COLO829 (cell line): Measurements from ENCODE around the gene GEN1.
"Not testable (repeated sequence)": the region's sequence is repeated elsewhere in the genome, so short reads cannot be mapped to it uniquely, and the experiment has no call there.

Experiments
- DNase-seq: peaks from one replicate; pipeline ENCODE4 v3.0.0; 2012; ENCODE audit warnings: low spot score

The GEN1 gene

DNA sequence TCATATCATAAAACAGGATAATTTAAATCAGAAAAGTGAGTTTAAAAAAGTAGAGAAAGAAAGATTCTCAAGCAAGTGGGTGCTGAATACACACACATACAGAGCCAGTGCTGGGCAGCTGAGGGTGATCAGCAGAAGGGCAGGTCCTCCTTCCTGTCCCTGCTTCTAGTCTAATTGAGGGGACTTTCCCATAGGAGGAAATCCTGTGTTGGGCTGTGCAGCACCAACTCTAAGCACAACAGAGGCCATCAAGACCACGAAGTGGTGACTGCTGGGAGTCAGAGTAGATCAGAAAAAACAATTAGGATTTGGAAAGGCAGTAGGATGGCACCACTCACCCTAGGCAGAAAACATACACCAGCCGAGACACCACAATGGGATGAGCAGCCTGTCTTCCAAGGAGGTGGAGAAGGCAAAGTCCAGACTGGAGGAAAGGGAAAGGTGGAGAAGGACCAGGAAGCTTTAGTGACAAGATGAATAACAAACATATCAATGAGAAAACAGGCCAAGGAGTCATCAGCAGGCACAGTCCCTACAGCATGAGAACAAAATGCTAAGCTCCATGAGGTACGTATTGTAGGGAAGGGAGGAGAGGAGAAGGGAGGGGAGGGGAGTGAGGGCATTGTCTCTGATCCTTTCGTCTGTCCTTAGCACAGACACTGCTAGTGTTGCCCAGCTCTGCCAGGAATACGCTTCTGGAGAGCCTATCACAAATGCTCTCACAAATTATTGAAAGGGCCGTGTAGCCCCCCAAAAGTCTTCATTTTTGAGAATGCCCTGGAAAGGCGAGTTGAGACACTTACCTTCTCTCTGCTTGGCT, 45.6 kb downstream of the GEN1 start:
- DNase-seq: no peak

DNA sequence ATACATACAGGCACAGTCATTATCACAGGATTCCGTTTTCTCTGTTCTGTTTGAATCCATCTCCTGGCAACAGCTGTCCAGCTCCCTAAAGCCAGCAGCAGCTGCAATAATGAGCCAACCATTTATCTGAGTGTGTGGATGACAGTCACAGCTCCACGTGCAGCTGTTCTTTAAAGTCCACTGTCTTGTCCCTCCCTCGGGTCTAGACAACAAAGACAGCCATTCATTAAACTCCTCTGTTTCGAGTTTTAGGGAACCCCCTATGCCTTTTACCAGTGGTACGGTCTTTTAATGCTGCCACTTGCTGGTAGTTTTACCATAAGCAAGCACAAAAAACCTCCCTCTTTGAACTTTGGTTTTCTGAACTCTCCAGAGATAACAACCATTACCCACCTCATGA, 46.3 kb downstream of the GEN1 start:
- peak; percentile 82 for DNase-seq

DNA sequence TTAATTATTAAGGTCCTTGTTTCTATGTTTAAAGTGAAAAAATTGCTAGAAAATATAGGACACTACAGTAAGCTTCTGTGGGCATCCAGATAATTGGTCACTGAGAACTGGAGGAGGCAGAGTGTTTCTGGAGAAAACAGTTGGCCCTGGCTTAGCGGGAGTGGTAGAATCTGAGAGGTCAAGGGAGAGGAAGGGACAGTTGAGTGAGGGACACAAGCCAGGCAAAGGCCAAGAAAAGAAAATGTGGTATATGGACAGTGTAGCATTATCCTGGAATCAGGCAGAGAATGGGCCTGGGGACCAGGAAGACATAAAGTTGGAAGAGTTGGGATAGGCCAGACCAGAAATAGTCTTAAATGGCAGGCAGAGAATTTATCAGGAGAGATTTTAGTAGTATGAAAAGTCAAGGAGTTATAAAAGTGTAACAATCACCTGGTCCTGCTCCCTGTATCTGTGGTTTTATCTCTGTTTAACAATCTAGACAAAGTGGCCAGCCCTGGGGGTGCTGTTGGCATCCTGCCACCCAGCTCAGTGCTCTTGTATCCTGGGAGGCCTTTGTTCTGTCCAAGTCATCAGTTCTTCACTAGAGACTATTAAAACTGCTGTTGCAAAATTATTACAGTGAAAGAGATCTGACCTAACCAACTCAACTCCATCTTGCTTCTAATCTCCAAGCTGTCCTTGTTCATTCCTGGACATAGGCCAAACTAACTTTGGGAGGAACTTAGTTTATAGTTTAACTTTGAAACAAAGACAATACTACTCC, 46.9 kb downstream of the GEN1 start:
- DNase-seq: no peak

DNA sequence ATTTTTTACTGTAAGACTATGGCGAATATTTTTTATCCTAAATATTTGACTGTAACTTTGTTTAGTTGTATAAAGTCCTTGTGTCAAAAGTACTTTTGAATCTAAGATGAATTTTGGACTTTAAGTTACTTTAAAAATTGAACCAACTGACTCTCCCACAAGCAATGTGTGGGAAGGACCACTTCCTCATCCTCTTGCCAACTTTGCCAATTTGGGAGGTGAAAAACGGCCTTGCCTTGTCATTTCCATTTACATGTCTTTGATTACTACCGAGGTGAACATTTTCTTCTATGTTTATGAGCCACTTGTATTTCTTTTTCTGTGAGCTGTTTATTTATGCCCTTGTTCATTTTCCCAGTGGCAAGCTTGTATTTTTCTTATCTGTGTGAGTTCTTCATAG, 49.6 kb downstream of the GEN1 start:
- no peak for DNase-seq

DNA sequence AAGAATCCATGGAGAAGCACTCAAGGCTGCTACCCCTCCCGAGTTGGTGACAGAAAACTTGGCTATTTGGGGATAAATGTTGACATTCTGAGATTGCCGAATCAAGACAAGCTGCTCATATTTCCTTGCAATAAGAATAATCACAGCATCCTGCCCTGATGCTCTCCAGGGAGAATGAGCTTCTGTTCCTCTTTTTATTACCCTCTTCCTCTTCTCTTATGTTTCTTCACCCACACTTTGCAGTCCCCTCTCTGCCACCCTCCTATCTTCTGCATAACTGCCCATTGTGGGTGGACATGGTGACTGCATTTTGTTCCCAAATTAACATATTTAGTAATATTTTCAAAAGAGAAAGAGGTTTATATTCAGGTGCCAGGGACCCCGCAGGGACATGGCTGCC, 50.4 kb downstream of the GEN1 start:
- no peak for DNase-seq

DNA sequence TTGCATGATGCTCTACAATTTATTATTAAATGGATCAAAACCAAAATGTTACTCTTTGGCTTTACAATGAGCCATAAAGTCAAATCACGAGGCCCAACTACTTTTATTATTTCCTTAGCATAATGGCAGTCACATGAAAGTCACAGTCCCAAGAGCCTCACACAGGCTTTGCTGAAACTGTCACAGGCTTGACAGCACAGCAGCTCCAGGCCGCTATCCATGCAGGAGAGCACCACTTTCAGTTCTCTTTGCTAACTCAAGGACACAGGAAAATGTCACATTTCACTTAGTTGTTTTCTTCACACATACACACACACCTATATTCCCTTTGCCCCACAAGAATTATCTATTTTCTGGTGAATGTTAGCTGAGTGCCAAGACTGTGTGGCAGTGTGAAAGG, 51.2 kb downstream of the GEN1 start:
- no peak for DNase-seq

DNA sequence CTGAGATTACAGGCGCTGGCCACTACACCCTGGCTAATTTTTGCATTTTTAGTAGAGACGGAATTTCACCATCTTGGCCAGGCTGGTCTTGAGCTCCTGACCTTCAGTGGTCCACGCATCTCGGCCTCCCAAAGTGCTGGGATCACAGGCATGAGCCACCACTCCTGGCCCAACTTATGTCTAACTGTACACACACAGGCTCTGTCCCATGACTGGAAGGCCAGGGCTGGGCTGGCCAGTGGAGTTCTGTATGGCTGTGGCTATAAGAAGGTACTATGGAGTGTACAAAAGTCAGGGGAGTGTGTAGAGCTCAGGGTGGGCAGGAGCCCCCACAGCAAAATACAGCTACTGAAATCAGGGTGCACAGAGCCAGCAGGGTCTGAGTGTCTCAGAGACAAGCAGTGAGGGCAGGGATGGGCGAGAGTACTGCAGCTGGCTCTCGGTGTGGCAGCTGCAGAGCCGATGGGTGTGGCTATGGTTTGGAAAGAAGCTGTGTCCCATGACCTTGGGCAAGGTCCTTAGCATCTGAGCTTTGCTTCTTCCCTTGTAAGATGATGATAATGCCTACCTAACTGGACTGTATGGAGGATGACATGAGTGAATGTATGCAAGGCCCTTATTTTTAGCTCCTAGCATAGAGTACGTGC, 51.9 kb downstream of the GEN1 start:
- DNase-seq: no peak

DNA sequence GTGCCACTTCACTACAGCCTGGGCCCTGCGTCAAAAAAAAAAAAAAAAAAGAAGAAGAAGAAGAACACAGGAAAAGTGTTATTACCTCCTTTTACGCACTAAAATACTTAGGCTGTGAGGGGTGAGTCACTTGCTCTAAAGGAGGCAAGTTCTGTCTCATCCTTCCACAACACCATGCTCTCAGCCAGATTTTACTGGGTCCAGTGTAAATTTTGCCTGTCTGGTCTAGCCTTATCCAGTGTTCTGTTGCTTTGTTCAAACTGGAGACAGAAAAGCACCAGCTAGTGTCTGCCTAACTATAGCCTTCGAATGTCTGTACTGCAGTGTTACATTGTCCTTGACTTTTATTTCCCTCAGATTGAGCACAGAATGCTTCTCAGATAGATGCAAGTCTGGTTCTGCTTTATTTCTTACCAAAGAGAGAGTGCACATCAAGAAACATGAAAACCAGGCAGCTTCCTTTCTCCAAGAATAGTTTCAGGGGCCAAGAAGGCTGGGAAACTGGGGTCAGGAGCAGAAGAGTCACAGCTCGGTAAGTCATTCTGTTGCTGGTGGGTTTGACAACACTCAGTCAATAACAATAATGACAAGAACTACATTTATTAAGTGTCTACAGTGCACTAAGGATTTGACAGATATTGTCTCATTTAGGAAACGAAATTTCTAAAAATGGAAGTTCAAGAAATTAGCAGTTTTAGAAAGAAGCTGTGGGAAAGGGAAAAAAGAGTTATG, 59.2 kb downstream of the GEN1 start:
- no peak for DNase-seq

DNA sequence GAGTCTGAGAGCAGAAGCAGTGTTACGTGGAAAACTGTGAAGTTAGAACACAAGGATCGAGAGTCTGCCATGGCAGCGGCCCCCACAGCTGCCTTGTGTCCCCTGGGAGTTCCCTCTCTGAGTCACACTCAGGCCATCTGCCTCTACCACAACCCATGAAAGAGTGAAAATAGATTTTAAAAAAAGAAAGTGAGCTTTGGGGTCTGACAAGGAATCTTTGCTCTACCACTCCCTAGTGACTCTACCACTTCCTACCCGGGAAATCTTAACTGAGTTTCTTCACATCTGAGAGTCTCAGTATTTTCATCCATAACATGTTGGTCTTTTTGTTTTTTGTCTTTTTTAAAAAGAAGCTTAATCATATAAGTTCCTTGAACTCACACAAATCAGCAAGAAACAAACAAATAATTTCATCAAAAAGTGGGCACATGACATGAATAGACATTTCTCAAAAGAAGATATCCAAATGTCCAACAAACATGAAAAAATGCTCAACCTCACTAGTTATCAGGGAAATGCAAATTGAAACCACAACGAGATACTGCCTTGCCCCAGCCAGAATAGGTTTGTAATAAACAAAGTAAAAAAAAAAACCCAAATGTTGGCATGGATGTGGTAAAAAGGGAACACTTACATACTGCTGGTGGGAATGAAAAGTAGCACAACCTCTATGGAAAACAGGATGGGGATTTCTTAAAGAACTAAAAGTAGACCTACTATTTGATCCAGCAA, 60.0 kb downstream of the GEN1 start:
- DNase-seq: no peak

DNA sequence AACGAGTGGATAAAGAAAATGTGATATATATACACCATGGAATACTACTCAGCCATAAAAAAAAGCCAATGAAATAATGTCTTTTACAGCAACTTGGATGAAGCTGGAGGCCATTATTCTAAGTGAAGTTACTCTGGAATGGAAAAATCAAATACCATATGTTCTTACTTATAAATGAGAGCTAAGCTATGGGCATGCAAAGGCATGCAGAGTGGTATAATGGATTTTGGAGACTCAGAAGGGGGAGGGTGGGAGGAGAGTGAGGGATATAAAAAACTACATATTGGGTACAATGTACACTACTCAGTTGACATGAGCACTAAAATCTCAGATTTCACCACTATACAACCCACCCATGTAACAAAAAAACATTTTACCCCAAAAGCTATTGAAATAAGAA, 60.7 kb downstream of the GEN1 start:
- DNase-seq: no peak

DNA sequence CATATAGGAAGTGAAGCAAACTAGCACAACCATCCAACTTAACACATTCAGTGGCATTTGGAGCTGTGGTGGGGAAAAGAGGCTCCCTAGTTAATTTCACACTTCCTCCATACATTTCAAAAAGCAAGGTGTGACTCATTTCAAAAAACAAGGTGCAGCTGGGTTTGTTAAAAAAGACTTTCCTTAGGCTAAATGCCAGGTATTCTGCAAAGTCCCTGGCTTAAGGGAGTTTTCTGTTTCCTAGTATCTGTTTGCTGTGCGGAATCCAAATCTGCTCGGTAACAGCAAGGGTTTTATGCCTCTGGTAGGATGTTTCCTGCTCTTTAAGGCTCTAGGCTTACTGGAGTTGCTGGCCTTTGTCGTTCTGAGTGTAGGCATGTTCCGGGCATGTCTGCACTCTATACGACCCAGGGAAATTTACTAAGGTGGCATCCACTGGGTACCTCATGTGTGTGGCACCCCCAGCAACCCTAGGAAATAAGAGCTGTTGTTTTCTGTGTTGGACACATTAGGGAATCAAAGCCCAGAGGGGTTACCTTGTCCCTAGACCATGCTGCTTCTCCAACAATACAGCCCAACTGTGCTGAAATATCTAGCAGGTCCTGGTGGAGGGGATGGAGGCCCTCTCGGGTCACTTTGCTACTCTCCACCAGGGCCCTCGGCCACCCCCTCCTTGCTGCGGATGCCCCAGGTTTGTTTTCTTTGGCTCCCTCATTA, 61.7 kb downstream of the GEN1 start:
- DNase-seq: no peak

DNA sequence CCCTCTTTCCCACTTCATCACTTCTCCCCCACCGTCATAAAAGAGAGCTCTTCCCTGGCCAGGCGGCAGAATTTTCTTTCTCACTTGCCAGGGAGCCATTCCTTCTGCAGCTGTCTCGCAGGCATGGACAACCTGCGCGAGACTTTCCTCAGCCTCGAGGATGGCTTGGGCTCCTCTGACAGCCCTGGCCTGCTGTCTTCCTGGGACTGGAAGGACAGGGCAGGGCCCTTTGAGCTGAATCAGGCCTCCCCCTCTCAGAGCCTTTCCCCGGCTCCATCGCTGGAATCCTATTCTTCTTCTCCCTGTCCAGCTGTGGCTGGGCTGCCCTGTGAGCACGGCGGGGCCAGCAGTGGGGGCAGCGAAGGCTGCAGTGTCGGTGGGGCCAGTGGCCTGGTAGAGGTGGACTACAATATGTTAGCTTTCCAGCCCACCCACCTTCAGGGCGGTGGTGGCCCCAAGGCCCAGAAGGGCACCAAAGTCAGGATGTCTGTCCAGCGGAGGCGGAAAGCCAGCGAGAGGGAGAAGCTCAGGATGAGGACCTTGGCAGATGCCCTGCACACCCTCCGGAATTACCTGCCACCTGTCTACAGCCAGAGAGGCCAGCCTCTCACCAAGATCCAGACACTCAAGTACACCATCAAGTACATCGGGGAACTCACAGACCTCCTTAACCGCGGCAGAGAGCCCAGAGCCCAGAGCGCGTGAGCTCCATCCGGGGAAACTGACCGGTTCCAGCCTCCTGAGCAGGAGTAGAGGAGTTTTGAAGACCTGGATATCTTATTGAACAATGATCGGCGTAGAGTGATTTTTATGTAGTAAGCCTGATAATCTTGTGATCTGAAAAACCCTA, 62.7 kb downstream of the GEN1 start, which contains the start of gene MSGN1:
TSS of gene MSGN1 (plus strand) at position 65 of the 850 bp plus-strand sequence. CDS start at position 124, 59 bp downstream.
- no peak for DNase-seq

DNA sequence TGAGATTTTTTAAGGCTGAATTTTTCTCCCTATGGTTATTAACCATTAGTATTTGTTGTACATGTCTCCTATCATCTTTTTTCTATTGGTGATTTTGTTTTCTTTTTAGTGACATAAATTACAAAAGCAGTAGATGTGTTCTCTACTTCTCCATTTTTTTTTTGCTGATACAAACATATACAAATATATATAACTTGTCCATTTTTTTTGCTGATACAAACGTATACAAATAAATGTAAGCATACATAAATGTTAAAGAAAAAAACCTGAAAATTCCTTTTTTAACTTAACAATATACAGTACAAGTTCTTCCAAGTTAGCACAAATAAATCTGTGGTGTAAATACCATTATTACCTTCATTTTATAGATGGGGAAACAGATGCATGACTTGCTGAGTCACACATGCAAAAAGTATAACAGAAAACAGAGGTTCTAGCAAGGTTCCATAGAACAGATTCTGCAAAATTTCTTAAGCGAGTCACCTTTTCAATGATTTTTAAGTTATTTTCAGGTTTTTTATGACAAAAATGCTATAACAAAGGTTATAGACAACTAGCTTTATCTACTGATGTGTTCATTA, 64.4 kb downstream of the GEN1 start:
- DNase-seq: no peak

DNA sequence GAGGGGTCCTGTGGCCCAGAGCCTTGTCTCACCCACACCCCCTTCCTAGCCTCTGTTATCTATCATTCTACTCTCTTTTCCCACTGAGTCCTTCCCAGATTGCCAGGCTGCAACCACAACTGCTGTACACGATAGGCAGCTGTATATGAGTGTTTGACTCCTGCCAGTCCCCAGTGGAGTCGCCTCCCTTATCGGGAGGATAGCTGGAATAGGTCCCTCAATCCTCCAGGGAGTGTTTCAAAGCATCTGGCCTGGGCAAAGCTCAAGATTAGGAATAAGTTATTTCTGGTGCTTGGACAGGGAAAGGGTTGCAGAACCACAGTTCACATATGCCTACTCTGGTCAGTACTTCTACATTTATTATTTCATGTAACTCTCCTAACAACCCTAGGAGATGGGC, 67.1 kb downstream of the GEN1 start:
- DNase-seq: no peak

DNA sequence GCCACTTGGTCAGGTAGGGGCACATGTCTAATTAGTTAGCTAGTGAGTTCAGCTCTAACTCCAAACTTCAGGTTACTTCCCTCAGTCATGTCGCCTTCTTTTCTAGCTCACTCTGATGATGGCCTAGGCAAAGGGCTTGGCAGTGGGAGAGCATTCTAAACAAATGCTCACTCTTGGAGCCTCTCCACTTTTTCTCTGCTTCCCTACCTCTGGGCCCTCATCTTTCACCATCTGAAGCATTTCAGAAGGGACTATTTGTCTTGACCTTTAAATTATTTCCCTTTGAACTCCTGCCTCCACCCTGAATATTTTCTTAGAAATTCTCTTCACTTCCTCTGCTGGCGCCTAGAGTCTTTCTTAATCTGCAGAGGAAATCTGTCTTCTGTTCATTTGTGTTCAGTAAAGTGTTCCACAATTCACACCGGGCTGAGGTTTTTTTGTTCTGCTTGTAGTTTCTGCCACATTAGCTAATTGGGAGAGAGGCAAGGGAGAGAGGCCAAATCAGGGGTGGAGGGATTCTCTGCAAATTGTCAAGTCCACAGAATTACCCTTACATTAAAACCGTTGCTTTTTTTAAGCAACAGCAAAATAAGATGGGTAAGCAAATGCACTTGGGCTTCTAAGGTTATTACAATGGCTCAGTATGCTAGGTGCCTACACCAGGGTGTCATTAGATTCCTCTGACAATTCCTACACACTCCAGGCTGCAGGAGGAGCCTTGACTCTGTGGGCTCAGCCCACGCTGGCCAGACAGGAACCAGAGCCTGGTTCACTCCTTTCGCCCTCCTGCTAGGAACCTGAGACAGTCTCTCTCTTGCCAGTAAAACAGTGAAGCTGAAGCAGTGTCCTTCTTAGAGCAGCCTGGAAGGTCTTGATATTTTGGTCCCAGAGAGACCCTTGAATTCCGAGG, 67.9 kb downstream of the GEN1 start:
- no peak for DNase-seq

DNA sequence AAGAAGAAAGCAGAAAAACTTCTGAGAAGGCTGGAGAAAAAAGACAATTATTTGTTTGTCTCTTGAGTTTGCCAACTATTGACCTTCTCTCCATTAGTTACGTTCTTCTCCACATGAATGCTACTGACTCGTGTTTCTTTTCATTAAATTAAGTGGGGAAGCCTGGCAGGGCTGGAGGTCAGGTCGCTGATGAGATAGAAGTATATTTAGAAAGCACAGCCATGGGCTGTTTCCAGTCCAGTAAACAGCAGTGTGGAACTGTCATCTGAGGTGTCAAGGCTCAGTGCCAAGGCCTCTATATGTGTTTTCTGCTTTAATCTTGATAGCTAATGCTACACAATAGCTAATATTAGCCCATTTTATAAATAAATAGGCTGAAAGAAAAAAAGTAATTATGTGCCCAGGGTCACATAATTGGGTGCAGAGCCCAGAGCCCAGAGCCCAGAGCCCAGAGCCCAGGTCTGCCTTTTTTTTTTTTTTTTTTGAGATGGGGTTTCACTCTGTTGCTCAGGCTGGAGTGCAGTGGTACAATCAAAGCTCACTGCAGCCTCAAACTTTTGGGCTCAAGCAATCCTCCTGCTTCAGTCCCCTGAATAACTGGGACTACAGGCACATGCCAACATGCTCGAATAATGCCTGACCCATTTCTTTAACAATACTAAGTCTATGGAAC, 68.6 kb downstream of the GEN1 start:
- peak; percentile 23 for DNase-seq

DNA sequence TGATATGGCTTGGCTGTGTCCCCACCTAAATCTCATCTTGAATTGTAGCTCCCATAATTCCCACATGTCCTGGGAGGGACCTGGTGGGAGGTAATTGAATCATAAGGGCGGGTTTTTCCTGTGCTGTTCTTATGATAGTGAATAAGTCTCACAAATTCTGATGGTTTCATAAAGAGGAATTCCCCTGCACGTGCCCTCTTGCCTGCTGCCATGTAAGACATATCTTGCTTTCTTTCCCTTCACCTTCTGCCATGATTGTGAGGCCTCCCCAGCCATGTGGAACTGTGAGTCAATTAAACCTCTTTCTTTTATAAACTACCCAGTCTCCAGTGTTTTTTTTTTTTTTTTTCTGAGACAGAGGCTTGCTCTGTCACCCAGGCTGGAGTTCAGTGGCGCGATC, 69.7 kb downstream of the GEN1 start:
- not testable (repeated sequence) for DNase-seq

DNA sequence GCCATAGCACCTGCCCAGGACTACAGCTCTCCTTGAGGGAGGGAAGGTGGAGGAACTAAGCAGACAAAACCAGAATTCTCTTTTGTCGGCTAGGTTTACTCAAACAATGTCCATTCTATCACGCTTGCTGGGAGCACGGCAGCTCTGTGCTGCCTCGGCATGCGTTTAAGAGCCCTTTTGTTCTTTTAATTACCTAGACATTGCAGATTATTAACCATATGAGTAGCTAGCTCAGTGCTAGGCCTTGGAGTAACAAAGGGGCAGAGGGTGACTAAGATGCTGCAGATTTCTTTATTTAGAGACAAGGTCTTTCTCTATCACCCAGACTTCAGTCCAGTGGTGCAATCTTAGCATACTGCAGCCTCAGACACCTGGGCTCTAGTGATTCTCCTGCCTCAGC, 73.4 kb downstream of the GEN1 start:
- no peak for DNase-seq
